ENCODE data around the gene HDAC1.

HDAC1 gene

DNA sequence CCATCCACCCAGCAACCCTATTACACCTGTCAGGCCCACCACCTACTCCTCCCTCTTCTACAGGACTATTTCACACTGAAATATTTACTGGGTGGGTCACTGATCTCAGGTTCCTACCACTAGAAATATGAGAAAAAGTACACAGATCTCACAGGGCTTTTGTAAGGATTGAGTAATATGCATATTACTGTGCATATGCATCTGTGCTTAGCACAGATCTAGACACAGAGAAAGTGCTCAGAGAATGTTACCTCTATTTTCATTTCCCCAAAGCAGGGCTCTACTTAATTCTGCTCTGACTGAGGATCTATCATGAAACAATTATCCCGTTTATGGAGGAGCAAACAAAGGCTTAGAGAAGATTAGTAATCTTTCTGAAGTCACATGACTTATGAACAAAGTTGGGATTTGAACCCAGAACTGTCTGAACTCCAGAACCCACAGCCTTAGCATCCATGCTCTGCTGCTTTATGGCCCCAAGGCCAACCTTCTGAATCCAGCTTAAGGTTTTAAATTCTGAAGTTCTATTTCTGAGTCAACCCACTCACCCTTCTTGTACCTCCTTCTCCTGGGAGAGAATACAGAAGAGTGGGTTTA is 82.2 kb downstream of the HDAC1 start:
- no peak for DNase-seq (ENCODE audit: low read depth in 2 of 2)

DNA sequence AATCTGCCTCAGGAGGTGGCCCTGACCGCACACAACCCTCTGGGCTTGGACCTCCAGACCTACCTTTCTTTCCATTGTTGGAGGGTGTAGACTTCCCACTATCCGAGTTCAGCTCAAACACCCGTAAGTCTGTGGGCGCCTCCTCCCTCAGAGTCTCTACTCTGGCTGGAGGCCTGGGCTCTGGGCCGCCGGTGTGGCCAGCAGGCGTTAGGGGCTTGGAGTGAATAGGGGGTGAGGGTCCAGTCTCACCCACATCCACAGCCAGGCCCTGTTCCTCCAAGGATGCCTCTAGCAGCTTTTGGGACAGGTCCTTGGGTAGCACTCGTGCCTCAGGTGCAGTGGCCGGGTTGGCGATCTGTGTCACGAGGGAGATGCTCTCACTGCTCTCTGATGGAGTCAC is 84.3 kb downstream of the HDAC1 start:
- DNase-seq (ENCODE audit: low read depth in 2 of 2): no peak

DNA sequence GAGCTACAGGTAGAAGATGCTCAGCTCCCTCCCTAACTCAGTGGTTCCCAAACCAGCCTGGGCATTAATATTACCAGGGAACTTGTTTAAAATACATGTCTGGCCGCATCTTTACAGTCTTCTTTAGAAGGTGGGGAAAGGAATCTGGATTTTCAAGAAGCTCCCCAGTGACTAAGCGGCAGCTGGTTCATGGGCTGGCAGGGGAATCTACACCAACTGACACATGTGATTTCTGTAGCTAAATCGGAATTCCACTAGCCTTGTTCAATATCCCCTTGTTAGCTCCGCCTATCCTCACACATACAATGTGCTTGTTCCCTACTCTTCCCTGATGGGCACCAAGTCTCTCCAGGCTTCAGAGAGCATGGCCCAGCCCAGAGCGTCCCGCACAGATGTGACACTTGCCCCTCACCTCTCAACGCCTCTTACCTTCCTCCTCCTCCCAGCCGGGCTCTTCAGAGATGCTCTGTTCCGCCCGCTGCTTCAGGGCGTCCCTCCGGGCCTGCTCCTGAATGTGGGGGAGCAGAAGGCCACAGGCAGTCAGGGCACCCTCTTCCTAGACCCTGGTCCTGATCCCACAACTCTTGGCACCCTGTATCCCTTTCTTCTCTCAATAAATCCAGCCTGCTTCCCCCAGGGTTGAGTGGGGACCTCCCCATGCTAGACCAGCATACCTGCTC is 85.8 kb downstream of the HDAC1 start:
- DNase-seq (ENCODE audit: low read depth in 2 of 2): no peak

DNA sequence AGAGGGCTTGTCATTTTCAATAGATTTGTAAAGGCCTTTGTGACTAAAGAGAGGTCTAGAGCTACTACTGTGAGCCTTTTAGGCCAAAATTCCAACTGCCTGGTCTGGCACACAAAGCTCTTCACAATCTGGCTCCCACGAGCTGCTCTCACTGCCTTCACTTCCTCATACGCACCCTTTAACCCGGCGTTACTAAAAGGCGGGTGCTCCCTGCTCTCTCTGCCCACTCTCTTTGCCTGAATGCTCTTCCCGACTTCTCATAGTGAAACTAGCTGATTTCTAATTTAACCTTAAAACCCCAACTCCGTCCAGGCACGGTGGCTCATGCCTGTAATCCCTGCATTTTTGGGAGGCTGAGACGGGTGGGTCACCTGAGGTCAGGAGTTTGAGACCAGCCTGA is 88.2 kb downstream of the HDAC1 start:
- DNase-seq (ENCODE audit: low read depth in 2 of 2): no peak

All from stimulated activated CD8-positive, alpha-beta memory T cell treated with anti-CD3 and anti-CD28 coated beads, Interleukin-2, amount 100 ng/mL, for 48 hours (primary cell).